Hepatocyte (in vitro differentiated cells): ENCODE results near the gene TERF2IP.

Experiments
- EZH2 ChIP-seq: fragments of 200-600 bp; sonication (generic); IDR thresholded peaks from 2 replicates; pipeline ENCODE4 v1.6.1; 2016; ENCODE audit warnings: antibody characterized with exemption, mild to moderate bottlenecking, borderline replicate concordance
- EZH2phosphoT487 ChIP-seq: fragments of 200-600 bp; sonication (generic); IDR thresholded peaks from one replicate; pipeline ENCODE4 v1.6.1; 2018; ENCODE audit warnings: antibody characterized with exemption, mild to moderate bottlenecking, low read depth, moderate library complexity; ENCODE audit not compliant: unreplicated experiment, severe bottlenecking
- TF ChIP-seq, protein P1 (sequence below): fragments of 200-600 bp; sonication (generic); IDR thresholded peaks from 2 replicates; pipeline ENCODE4 v1.5.1; 2016; ENCODE audit warnings: antibody characterized with exemption, mild to moderate bottlenecking; ENCODE audit not compliant: poor library complexity

- TF ChIP-seq, protein P1, sequence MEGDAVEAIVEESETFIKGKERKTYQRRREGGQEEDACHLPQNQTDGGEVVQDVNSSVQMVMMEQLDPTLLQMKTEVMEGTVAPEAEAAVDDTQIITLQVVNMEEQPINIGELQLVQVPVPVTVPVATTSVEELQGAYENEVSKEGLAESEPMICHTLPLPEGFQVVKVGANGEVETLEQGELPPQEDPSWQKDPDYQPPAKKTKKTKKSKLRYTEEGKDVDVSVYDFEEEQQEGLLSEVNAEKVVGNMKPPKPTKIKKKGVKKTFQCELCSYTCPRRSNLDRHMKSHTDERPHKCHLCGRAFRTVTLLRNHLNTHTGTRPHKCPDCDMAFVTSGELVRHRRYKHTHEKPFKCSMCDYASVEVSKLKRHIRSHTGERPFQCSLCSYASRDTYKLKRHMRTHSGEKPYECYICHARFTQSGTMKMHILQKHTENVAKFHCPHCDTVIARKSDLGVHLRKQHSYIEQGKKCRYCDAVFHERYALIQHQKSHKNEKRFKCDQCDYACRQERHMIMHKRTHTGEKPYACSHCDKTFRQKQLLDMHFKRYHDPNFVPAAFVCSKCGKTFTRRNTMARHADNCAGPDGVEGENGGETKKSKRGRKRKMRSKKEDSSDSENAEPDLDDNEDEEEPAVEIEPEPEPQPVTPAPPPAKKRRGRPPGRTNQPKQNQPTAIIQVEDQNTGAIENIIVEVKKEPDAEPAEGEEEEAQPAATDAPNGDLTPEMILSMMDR: no peak
- TF ChIP-seq EZH2phosphoT487 (no peak), EZH2 (no peak)
Measured at GRCh38 chr16:75687361-75687760, 39.8 kb downstream of the TERF2IP start.
